ENCODE measurements around the gene LAMA5. TPM values are rescaled to one million over a fixed set of nuclear protein-coding genes. Genes with fewer than 3 reads are reported as not detected.

The LAMA5 gene
- total and polyA plus RNA-seq, 2 of the 8 experiments (the other 6 are each of a cell fraction or from before 2014, with no cell fraction given), result 34.4 to 225 TPM

DNA sequence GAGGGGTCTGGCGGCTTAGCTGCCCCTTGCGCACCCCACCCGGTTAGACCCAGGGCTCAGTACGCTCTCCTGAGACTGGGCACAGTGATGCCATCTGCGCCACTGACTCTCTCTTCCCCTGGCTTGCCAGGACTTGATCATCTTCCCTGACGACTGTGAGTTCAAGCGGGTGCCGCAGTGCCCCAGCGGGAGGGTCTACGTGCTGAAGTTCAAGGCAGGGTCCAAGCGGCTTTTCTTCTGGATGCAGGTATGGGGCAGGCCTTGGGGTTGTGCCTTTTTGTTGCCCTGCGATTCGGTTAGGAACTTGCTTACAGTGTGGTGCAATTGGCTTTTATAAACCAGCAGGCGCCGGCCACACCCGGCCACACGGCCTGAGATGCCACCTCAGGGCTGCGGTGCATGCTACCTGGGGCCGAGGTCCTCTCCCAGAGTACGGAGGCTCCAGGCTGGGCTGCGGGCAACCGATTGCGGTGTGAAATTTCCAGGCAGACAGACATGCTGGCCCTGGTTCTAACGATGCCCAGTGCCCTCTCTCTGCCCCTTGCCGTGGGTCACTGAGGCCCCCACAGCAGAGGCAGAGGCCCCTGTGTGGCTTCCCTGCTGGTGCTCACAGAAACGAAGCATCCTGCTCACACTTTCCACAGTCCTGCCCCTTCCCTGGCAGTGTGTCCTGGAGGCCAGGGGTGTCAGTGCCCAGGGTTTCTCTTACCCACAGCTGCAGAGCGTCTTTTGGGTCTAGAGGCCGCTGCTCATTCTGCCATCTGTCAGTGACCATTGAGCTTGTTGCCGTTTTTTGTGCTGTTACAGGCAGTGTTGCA, 62.6 kb downstream of the LAMA5 start:
- H3K23me2 ChIP-seq (ENCODE audit: low read depth, low read length), result peaks cover 10% of the 10 kb centered on the region; the same call in 1 of the 2 replicates
- H3K9me3 ChIP-seq (ENCODE audit: insufficient read depth in 2 of 2, low read depth in 1 of 2, low read length in 1 of 2), result no peaks in the 10 kb centered on the region
- no peak overlapping the region for H3K56ac ChIP-seq (replicated peaks; ENCODE audit: insufficient read length, low read depth, low read length)
- no peak overlapping the region for H2AK5ac ChIP-seq (ENCODE audit: low read depth, low read length)
- H2AFZ ChIP-seq (ENCODE audit: low read length), result no peak overlapping the region
- H2BK120ac ChIP-seq (replicated peaks; ENCODE audit: low read depth, low read length), result no peak overlapping the region
- no peak overlapping the region for H3K18ac ChIP-seq (ENCODE audit: extremely low read depth, low read length)
- H3K23ac ChIP-seq (ENCODE audit: insufficient read length), result no peak overlapping the region
- no peak overlapping the region for H2BK20ac ChIP-seq (ENCODE audit: low read length)
- DNase-seq (ENCODE audit: low read depth in 1 of 2, low spot score in 2 of 2) (no peak), FAIRE-seq (no peak)
- H3K9ac ChIP-seq (replicated peaks in 1 of 4; ENCODE audit: extremely low read depth in 1 of 4, low read depth in 3 of 4, low read length in 3 of 4), result no peak overlapping the region; a peak in 1 of 7 replicates
- peaks cover 0 to 9% (median 4%) of the 10 kb centered on the region in 4 experiments; a peak in 5 of 7 replicates for H3K4me1 ChIP-seq (replicated peaks in 1 of 4; ENCODE audit: control insufficient read depth in 3 of 4, insufficient read depth in 4 of 4, low read length in 3 of 4)
- H2BK5ac ChIP-seq (ENCODE audit: low read depth, low read length), result no peak overlapping the region; the same call in 1 of the 2 replicates
- TF ChIP-seq BRCA1 (IDR thresholded peaks at IDR 0.05; ENCODE audit: low read depth, low read length) (no peak), POLR2A (IDR thresholded peaks at IDR 0.05; ENCODE audit: control extremely low read depth in 1 of 2, low read depth in 2 of 2, low read length in 2 of 2) (no peak), NANOG (IDR thresholded peaks at IDR 0.05; ENCODE audit: insufficient read depth, low read depth, low read length, poor library complexity, severe bottlenecking) (no peak), RFX5 (IDR thresholded peaks at IDR 0.05; ENCODE audit: borderline replicate concordance, low read depth, low read length) (no peak), POLR2AphosphoS5 (IDR thresholded peaks at IDR 0.05; ENCODE audit: low read depth, low read length) (peak; percentile 38; the same call in 1 of the 2 replicates)
- no peak overlapping the region for H4K8ac ChIP-seq (ENCODE audit: extremely low read depth, insufficient read depth, low read length)
- POLR2A ChIA-PET (ENCODE audit: partially characterized antibody), result interaction anchor here (0.8 to 14.6 kb wide), 7 partner anchors 8 to 84 kb away, joined by 3 to 170 read pairs (median 30); partner anchors contain the start of genes LAMA5 and RPS21
- peaks cover 24 to 53% (median 41%) of the 10 kb centered on the region in 4 experiments for H3K36me3 ChIP-seq (ENCODE audit: control insufficient read depth in 2 of 4, insufficient read depth in 4 of 4, low read length in 3 of 4)
- H4K5ac ChIP-seq (ENCODE audit: insufficient read length, low read depth, low read length), result no peak overlapping the region
- peaks cover 34 to 45% of the 10 kb centered on the region in 2 experiments for H4K20me1 ChIP-seq (replicated peaks in 1 of 2; ENCODE audit: control insufficient read depth in 1 of 2, insufficient read depth in 2 of 2, low read length in 2 of 2)
- H2BK12ac ChIP-seq (ENCODE audit: low read depth, low read length), result no peak overlapping the region
- no peak overlapping the region for H3K4ac ChIP-seq (replicated peaks; ENCODE audit: insufficient read length, low read depth, low read length)
- H3K27ac ChIP-seq (ENCODE audit: low read depth, low read length), result no peak overlapping the region
- H3K14ac ChIP-seq (ENCODE audit: insufficient read length), result no peak overlapping the region
- H3K79me1 ChIP-seq (ENCODE audit: low read depth, low read length), result peaks cover 16% of the 10 kb centered on the region
- no peak overlapping the region for H2BK15ac ChIP-seq (ENCODE audit: low read length)
- H3K27me3 ChIP-seq (replicated peaks in 1 of 4; ENCODE audit: control insufficient read depth in 3 of 4, extremely low read depth in 1 of 4, insufficient read depth in 3 of 4, low read length in 3 of 4), result no peaks in the 10 kb centered on the region
- no peak overlapping the region for H4K91ac ChIP-seq (replicated peaks; ENCODE audit: insufficient read length, low read length)
- CTCF ChIA-PET (ENCODE audit: partially characterized antibody), result interaction anchor here (1.2 to 3.2 kb wide), 7 partner anchors 20 to 86 kb away, joined by 3 to 15 read pairs (median 4); no protein-coding TSS in a partner anchor
- H3K4me3 ChIP-seq (ENCODE audit: extremely low read depth in 1 of 4, insufficient read depth in 2 of 4, low read depth in 3 of 4, low read length in 4 of 4), result peak overlapping the region; percentile 62 to 96 (median 90); a peak in 7 of 8 replicates
- 92% methylated on average over 29 of the region's 29 CpGs; no CpG with 5 or more reads in 1 of the 2 experiments for WGBS, 2 experiments (ENCODE audit: extremely low coverage in 1 of 2, insufficient coverage in 1 of 2, insufficient read length in 1 of 2, insufficient replicate concordance in 2 of 2, low coverage in 1 of 2, low lambda C conversion rate in 2 of 2, missing lambda C conversion rate in 1 of 2)
- peaks cover 18 to 31% of the 10 kb centered on the region in 2 experiments; a peak in 3 of 4 replicates for H3K79me2 ChIP-seq (ENCODE audit: control insufficient read depth in 1 of 2, insufficient read depth in 2 of 2, low read length in 2 of 2)
- H3K4me2 ChIP-seq (ENCODE audit: insufficient read depth in 1 of 2, low read depth in 2 of 2, low read length in 2 of 2), result peak overlapping the region; percentile 80

All from H1 (cell line).